Transverse colon (tissue), 4 donors: ENCODE measurements around the gene NATD1. TPM values are rescaled to one million over a fixed set of nuclear protein-coding genes. Genes with fewer than 3 reads are reported as not detected.

Experiments
- DNase-seq: peaks from one replicate; pipeline ENCODE4 v3.0.0-alpha.2; 2019
- H3K27ac ChIP-seq, 4 donors: fragments of 200-600 bp; sonication (generic); 2 replicates each; pipeline ENCODE4 v1.5.1; 2016 to 2018; ENCODE audit warnings: inconsistent platforms in 4 of 4
- H3K27me3 ChIP-seq: fragments of 200-600 bp; sonication (generic); 2 replicates; pipeline ENCODE4 v1.5.1; 2017; ENCODE audit warnings: inconsistent platforms
- H3K36me3 ChIP-seq, 4 donors: fragments of 200-600 bp; sonication (generic); 2 replicates each; pipeline ENCODE4 v1.5.1; 2017 to 2019; ENCODE audit warnings: inconsistent platforms in 4 of 4
- H3K4me1 ChIP-seq, 4 donors: fragments of 200-600 bp; sonication (generic); 2 replicates each; pipeline ENCODE4 v1.5.1; 2017 to 2020; ENCODE audit warnings: inconsistent platforms in 4 of 4
- H3K4me3 ChIP-seq, 4 donors: fragments of 200-600 bp; sonication (generic); 1 replicate in 1 of 4; 2 replicates in 3 of 4; pipeline versions ENCODE4 v1.5.1 to v1.6.1; 2017 to 2019; ENCODE audit warnings: inconsistent platforms in 4 of 4
- H3K9me3 ChIP-seq, 2 donors: fragments of 200-600 bp; sonication (generic); 2 replicates each; pipeline ENCODE4 v1.5.1; 2017 to 2019; ENCODE audit warnings: inconsistent platforms in 2 of 2
- CTCF ChIP-seq, 5 experiments: fragments of 200-600 bp in 3 of 5; fragments of 450-650 bp in 2 of 5; sonication (generic) in 3 of 5; IDR thresholded peaks; 1 replicate in 2 of 5; 2 replicates in 3 of 5; pipeline ENCODE4 v1.5.1; 2016 to 2017; ENCODE audit warnings: antibody characterized with exemption in 5 of 5, inconsistent platforms in 3 of 5, mild to moderate bottlenecking in 2 of 5, moderate library complexity in 1 of 5
- EP300 ChIP-seq: sonication (generic); formaldehyde crosslinking; IDR thresholded peaks from one replicate; pipeline ENCODE4 v1.6.1; 2017; ENCODE audit warnings: antibody characterized with exemption, low read depth
- POLR2A ChIP-seq: fragments of 450-650 bp; IDR thresholded peaks from one replicate; pipeline ENCODE4 v1.6.1; 2016; ENCODE audit warnings: antibody characterized with exemption, mild to moderate bottlenecking, moderate library complexity
- POLR2AphosphoS5 ChIP-seq, 3 donors: sonication (generic); formaldehyde crosslinking; IDR thresholded peaks; one replicate each; pipeline ENCODE4 v1.6.1; 2016; ENCODE audit warnings: antibody characterized with exemption in 3 of 3
- WGBS, 2 donors: methylation state at CpG; one replicate each; pipeline ENCODE4 v1.1.5; 2018; ENCODE audit warnings: low coverage in 1 of 2; 5-methylcytosine and 5-hydroxymethylcytosine counted together
- in situ Hi-C, 4 donors: fragments of 200-750 bp; cut with MboI; loops; one replicate each; pipeline versions ENCODE4 v1.15.0 to v1.15.1; 2017; ENCODE audit warnings: low sequenced_read_pairs in 3 of 4, low pct_ligation_motif_present in 1 of 4, low pct_unique_long_range_greater_than_20kb in 1 of 4
- intact Hi-C: fragments of 100-400 bp; cut with DNase I; formaldehyde crosslinking; loops from one replicate; pipeline ENCODE4 v1.15.1; 2023; ENCODE audit warnings: low total_unique reads
- total RNA-seq, 4 donors: library from RNA; depleted of rRNA; stranded (reverse); fragments of >200 nt; gene quantifications; one replicate each; pipeline ENCODE4 v1.1.0, GENCODE V29; 2016

The NATD1 gene
- total RNA-seq, 4 donors from 2014 or later: 1.4 to 7.9 (median 5.0) TPM

- in situ Hi-C loops (no loop called here), intact Hi-C loops (no loop called here)
- H3K4me3 ChIP-seq: no peak overlapping the region
- no peaks in the 10 kb centered on the region for H3K9me3 ChIP-seq
- H3K4me1 ChIP-seq: peaks cover 0 to 15% (median 2%) of the 10 kb centered on the region in 4 donors
- TF ChIP-seq POLR2AphosphoS5 (IDR thresholded peaks at IDR 0.05): no peak
- TF ChIP-seq POLR2A: no peak
- no peak for TF ChIP-seq CTCF (IDR thresholded peaks at IDR 0.05)
- TF ChIP-seq EP300: no peak
- H3K27me3 ChIP-seq: no peaks in the 10 kb centered on the region
- no peak overlapping the region for H3K27ac ChIP-seq
- H3K36me3 ChIP-seq: peaks cover 0 to 15% (median 4%) of the 10 kb centered on the region in 4 donors
- no peak for DNase-seq
- 76 to 80% methylated on average over 1 to 10 of the region's 10 CpGs for WGBS, 2 donors
These were observed 43.9 kb upstream of the NATD1 start for GRCh38 chr17:21297026-21297520.

GRCh38 chr17:21296097-21297025 lies 43.2 kb upstream of the NATD1 start:
- Histone ChIP-seq H3K9me3 (no peaks in the 10 kb centered on the region), H3K4me1 (peaks cover 0 to 15% (median 2%) of the 10 kb centered on the region in 4 donors), H3K36me3 (peaks cover 0 to 15% (median 4%) of the 10 kb centered on the region in 4 donors), H3K27me3 (no peaks in the 10 kb centered on the region), H3K27ac (no peak overlapping the region), H3K4me3 (no peak overlapping the region)
- intact Hi-C loops (no loop called here), in situ Hi-C loops (no loop called here)
- TF ChIP-seq CTCF (IDR thresholded peaks at IDR 0.05) (no peak), POLR2AphosphoS5 (IDR thresholded peaks at IDR 0.05) (no peak), EP300 (no peak), POLR2A (no peak)
- DNase-seq: no peak
- WGBS, 2 donors: 65 to 67% methylated on average over 11 to 22 of the region's 22 CpGs

GRCh38 chr17:21295036-21295952 lies 42.1 kb upstream of the NATD1 start:
- H3K36me3 ChIP-seq: peaks cover 0 to 7% (median 0%) of the 10 kb centered on the region in 4 donors
- peak overlapping the region in 1 of 4 donors; percentile 0 for H3K27ac ChIP-seq

More at GRCh38 chr17:21295036-21295952, 42.1 kb upstream of the NATD1 start:
- intact Hi-C loops (no loop called here), in situ Hi-C loops (no loop called here)
- TF ChIP-seq POLR2A (no peak), EP300 (no peak), POLR2AphosphoS5 (IDR thresholded peaks at IDR 0.05) (peak in 1 of 3 donors; percentile 29), CTCF (IDR thresholded peaks at IDR 0.05) (no peak)
- Histone ChIP-seq H3K4me1 (peaks cover 0 to 15% (median 2%) of the 10 kb centered on the region in 4 donors), H3K9me3 (no peaks in the 10 kb centered on the region), H3K27me3 (no peaks in the 10 kb centered on the region), H3K4me3 (no peak overlapping the region)
- 71 to 86% methylated on average over 7 to 19 of the region's 19 CpGs for WGBS, 2 donors
- DNase-seq: peak; percentile 55
